Measurements from ENCODE around the gene FAM219B.

Gene FAM219B

DNA sequence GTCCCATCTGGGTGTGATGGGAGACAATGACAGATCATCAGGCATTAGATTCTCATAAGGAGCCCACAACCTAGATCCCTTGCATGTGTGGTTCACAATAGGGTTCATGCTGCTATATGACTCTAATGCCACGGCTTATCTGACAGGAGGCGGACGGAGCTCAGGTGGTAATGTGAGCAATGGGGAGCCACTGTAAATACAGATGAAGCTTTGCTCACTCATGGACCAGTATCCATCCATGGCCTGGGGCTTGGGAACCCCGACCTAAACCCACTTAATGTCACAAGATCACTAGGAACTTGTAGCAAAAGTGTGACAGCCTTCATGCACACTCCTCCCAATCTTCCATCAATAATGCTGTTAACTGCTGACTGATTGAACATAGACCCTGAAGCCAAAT is 2.0 kb upstream of the FAM219B start:
- TF ChIP-seq, protein P1, sequence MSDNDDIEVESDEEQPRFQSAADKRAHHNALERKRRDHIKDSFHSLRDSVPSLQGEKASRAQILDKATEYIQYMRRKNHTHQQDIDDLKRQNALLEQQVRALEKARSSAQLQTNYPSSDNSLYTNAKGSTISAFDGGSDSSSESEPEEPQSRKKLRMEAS (IDR thresholded peaks at IDR 0.05; ENCODE audit: low read depth, low read length): no peak
- no peak for TF ChIP-seq MYC (IDR thresholded peaks at IDR 0.05; ENCODE audit: low read depth, low read length)
- no peak for TF ChIP-seq POLR2A (IDR thresholded peaks at IDR 0.05; ENCODE audit: extremely low read depth, insufficient read length)
- TF ChIP-seq CTCF (IDR thresholded peaks at IDR 0.05; ENCODE audit: low read depth, low read length): no peak
- DNase-seq (ENCODE audit: low read depth): no peak
- no peak overlapping the region for H3K4me3 ChIP-seq (ENCODE audit: low read depth, low read length)

GRCh38 chr15:74907163-74907870 is 666 bp upstream of the FAM219B start:
- DNase-seq (ENCODE audit: low read depth): peak; percentile 43
- TF ChIP-seq, protein P1 (IDR thresholded peaks at IDR 0.05; ENCODE audit: low read depth, low read length): 0 out of 2 replicates have a peak, but pooled peaks have one; percentile 20
- TF ChIP-seq POLR2A (IDR thresholded peaks at IDR 0.05; ENCODE audit: extremely low read depth, insufficient read length) (no peak), CTCF (IDR thresholded peaks at IDR 0.05; ENCODE audit: low read depth, low read length) (no peak)
- H3K4me3 ChIP-seq (ENCODE audit: low read depth, low read length): peak overlapping the region; percentile 82

DNA sequence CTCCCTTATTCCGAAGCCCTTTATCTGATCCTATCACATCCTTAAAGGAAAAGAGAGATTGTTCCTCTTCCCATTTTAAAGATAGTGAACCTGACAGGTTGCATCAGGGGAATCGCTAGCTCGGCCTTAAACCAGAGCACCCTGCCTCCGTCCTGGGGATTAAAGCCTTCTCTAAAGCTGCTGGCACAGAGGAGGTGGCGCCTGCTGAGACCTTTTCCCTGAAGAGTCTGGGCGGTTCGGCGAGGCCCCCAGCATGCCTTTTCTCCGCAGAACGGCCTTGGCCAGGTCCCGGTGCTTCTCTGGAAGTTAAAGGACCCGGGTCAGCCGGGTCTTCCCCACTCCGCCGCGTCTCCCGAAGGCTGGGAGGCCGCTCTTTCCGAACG is 593 bp downstream of the FAM219B start:
- TF ChIP-seq CTCF (IDR thresholded peaks at IDR 0.05; ENCODE audit: low read depth, low read length) (no peak), MYC (IDR thresholded peaks at IDR 0.05; ENCODE audit: low read depth, low read length) (no peak), POLR2A (IDR thresholded peaks at IDR 0.05; ENCODE audit: extremely low read depth, insufficient read length) (no peak)
- TF ChIP-seq, protein P1 (IDR thresholded peaks at IDR 0.05; ENCODE audit: low read depth, low read length): no peak
- peak overlapping the region; percentile 91 for H3K4me3 ChIP-seq (ENCODE audit: low read depth, low read length)
- DNase-seq (ENCODE audit: low read depth): peak; percentile 72

DNA sequence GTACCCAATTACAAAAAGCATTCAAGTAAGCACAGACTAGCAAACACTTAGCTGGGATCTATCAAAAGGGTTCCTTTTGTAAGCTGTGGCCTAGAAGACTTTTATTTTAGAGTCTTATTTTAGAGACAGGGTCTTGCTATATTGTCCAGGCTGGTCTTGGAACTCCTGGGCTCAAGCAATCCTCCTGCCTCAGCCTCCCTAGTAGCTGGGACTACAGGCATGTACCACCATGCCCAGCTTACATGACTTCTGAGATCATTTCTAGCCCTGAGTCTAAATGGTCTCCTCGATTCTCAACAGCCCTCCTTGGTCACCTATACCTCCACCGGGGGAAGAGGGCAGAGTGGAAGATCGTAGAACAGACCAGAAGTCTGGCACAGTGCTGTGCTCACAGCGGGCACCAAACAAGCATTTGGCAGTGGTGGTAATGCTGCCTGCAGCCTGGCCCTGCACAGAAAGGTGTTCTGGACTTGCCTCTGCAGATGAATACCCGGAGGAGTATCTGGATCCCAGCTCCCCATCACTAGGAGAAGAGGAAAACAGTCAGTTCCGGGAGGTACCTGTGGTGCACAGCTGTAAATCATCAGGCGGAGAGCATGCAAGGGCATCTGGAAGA is 2.4 kb downstream of the FAM219B start:
- DNase-seq (ENCODE audit: low read depth): no peak
- TF ChIP-seq MYC (IDR thresholded peaks at IDR 0.05; ENCODE audit: low read depth, low read length) (no peak), CTCF (IDR thresholded peaks at IDR 0.05; ENCODE audit: low read depth, low read length) (no peak), POLR2A (IDR thresholded peaks at IDR 0.05; ENCODE audit: extremely low read depth, insufficient read length) (no peak)
- TF ChIP-seq, protein P1 (IDR thresholded peaks at IDR 0.05; ENCODE audit: low read depth, low read length): no peak
- H3K4me3 ChIP-seq (ENCODE audit: low read depth, low read length): no peak overlapping the region

DNA sequence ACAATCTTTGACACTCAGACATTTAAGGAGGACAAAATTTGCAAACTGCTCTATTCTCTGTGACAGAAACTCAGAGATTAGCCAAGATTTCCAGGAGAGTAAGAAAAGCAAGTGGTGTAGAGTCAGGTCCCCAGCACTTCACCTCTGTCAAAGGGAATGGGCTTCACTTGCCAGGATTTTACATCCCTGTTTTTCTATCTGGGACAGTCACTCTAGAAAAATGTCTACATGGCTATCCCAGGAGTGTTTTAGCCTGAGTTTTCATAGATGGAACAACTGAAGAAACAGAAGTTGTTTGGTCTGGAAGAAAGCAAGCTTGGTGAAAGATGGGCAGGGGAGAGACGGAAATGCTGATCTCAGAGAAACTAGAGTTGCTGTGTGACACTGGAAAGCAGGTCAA is 3.0 kb downstream of the FAM219B start:
- DNase-seq (ENCODE audit: low read depth): no peak
- TF ChIP-seq POLR2A (IDR thresholded peaks at IDR 0.05; ENCODE audit: extremely low read depth, insufficient read length): no peak
- TF ChIP-seq MYC (IDR thresholded peaks at IDR 0.05; ENCODE audit: low read depth, low read length): no peak
- no peak for TF ChIP-seq CTCF (IDR thresholded peaks at IDR 0.05; ENCODE audit: low read depth, low read length)
- TF ChIP-seq, protein P1 (IDR thresholded peaks at IDR 0.05; ENCODE audit: low read depth, low read length): no peak

More for the DNA sequence above, 3.0 kb downstream of the FAM219B start:
- no peak overlapping the region for H3K4me3 ChIP-seq (ENCODE audit: low read depth, low read length)
